ENCODE results near the gene IMPDH1.

GRCh38 chr7:128417071-128417470 lies 7.3 kb upstream of the IMPDH1 start:
- TF ChIP-seq POLR2A (IDR thresholded peaks at IDR 0.05) (no peak), CTCF (IDR thresholded peaks at IDR 0.05) (no peak)

Data from testis (tissue), 2 donors.